Measurements from ENCODE around the gene TEX54.
"Not testable (repeated sequence)": the region's sequence is repeated elsewhere in the genome, so short reads cannot be mapped to it uniquely, and the experiment has no call there.

The TEX54 gene

GRCh38 chr11:62835336-62835735 is 2.7 kb upstream of the TEX54 start:
- DNase-seq (ENCODE audit: low spot score) (no peak), FAIRE-seq (no peak)

- peak; percentile 98 for DNase-seq (ENCODE audit: low spot score)
- no peak for FAIRE-seq
Measured at GRCh38 chr11:62831520-62832335, 913 bp downstream of the TEX54 start, which contains the start of gene STX5. Gene STX5, minus strand, starts transcription at chr11:62832051. Its CDS starts 808 bp downstream, at chr11:62831243.

GRCh38 chr11:62830904-62831519 is 1.6 kb downstream of the TEX54 start:
- no peak for FAIRE-seq
- no peak for DNase-seq (ENCODE audit: low spot score)

GRCh38 chr11:62828130-62828529 is 4.5 kb downstream of the TEX54 start:
- FAIRE-seq; DNase-seq (ENCODE audit: low spot score): not testable (repeated sequence)

GRCh38 chr11:62823677-62824076 is 9.0 kb downstream of the TEX54 start:
- DNase-seq (ENCODE audit: low spot score) (no peak), FAIRE-seq (no peak)

- no peak for FAIRE-seq
Measured at GRCh38 chr11:62817129-62817528, 15.5 kb downstream of the TEX54 start.

GRCh38 chr11:62816557-62816956 is 16.1 kb downstream of the TEX54 start:
- DNase-seq (ENCODE audit: low spot score) (no peak), FAIRE-seq (no peak)

More at GRCh38 chr11:62817129-62817528, 15.5 kb downstream of the TEX54 start:
- no peak for DNase-seq (ENCODE audit: low spot score)

- no peak for DNase-seq (ENCODE audit: low spot score)
- FAIRE-seq: no peak
Measured at GRCh38 chr11:62811659-62812058, 21.0 kb downstream of the TEX54 start.

GRCh38 chr11:62810748-62811147 is 21.9 kb downstream of the TEX54 start:
- no peak for DNase-seq (ENCODE audit: low spot score)
- no peak for FAIRE-seq

GRCh38 chr11:62806611-62807121 is 26.0 kb downstream of the TEX54 start:
- FAIRE-seq: no peak
- DNase-seq (ENCODE audit: low spot score): no peak

GRCh38 chr11:62805961-62806441 is 26.6 kb downstream of the TEX54 start:
- FAIRE-seq (no peak), DNase-seq (ENCODE audit: low spot score) (no peak)

GRCh38 chr11:62805076-62805892 is 27.4 kb downstream of the TEX54 start, which contains the start of gene NXF1:
Gene NXF1, minus strand, starts transcription at chr11:62805440. Its CDS starts 84 bp downstream, at chr11:62805356.
- FAIRE-seq (peak; percentile 63), DNase-seq (ENCODE audit: low spot score) (peak; percentile 98)

- DNase-seq (ENCODE audit: low spot score) (no peak), FAIRE-seq (no peak)
Measured at GRCh38 chr11:62804310-62805075, 28.1 kb downstream of the TEX54 start.

GRCh38 chr11:62801071-62801470 is 31.6 kb downstream of the TEX54 start:
- DNase-seq (ENCODE audit: low spot score) (no peak), FAIRE-seq (no peak)

- DNase-seq (ENCODE audit: low spot score) (no peak), FAIRE-seq (no peak)
Measured at GRCh38 chr11:62799486-62799885, 33.2 kb downstream of the TEX54 start.

GRCh38 chr11:62796281-62796680 is 36.4 kb downstream of the TEX54 start:
- no peak for FAIRE-seq
- no peak for DNase-seq (ENCODE audit: low spot score)

- no peak for DNase-seq (ENCODE audit: low spot score)
- no peak for FAIRE-seq
Measured at GRCh38 chr11:62794201-62794775, 38.4 kb downstream of the TEX54 start.

GRCh38 chr11:62792202-62792575 is 40.5 kb downstream of the TEX54 start:
- DNase-seq (ENCODE audit: low spot score): peak; percentile 14
- FAIRE-seq: no peak

GRCh38 chr11:62791501-62792201 is 41.0 kb downstream of the TEX54 start, which contains the start of gene TMEM223:
Gene TMEM223, minus strand, starts transcription at chr11:62792006. Its CDS starts 12 bp downstream, at chr11:62791994.
- DNase-seq (ENCODE audit: low spot score) (peak; percentile 93), FAIRE-seq (no peak)

All from urothelium cell line (cell line).